Measurements from ENCODE around the gene OR9Q1. TPM values are rescaled to one million over a fixed set of nuclear protein-coding genes. Genes with fewer than 3 reads are reported as not detected.

OR9Q1 gene
- total RNA-seq, 4 donors from 2014 or later, result not detected

DNA sequence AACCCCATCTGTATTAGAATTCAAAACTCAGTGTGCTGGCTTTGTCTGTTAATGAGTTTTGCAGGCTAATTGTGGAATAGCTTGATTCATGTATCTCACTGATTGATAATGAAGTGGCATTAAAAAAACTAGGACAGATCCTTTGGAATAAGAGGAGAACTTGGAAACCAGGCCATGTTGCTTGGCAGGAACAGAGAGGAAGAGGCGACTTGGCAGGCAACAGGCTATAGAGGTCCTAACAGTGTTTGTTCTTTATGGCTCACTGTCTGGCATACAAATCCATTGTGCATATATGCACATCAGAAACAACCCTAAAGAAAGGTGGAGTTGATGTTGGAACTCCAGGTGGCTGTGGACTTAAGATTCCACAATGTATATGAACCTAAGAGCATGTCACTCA lies 119.1 kb downstream of the OR9Q1 start:
- TF ChIP-seq POLR2A (IDR thresholded peaks at IDR 0.05; ENCODE audit: low read depth) (no peak), EP300 (IDR thresholded peaks at IDR 0.05) (no peak), POLR2AphosphoS5 (IDR thresholded peaks at IDR 0.05) (no peak)
- TF ChIP-seq, protein P1, sequence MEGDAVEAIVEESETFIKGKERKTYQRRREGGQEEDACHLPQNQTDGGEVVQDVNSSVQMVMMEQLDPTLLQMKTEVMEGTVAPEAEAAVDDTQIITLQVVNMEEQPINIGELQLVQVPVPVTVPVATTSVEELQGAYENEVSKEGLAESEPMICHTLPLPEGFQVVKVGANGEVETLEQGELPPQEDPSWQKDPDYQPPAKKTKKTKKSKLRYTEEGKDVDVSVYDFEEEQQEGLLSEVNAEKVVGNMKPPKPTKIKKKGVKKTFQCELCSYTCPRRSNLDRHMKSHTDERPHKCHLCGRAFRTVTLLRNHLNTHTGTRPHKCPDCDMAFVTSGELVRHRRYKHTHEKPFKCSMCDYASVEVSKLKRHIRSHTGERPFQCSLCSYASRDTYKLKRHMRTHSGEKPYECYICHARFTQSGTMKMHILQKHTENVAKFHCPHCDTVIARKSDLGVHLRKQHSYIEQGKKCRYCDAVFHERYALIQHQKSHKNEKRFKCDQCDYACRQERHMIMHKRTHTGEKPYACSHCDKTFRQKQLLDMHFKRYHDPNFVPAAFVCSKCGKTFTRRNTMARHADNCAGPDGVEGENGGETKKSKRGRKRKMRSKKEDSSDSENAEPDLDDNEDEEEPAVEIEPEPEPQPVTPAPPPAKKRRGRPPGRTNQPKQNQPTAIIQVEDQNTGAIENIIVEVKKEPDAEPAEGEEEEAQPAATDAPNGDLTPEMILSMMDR (IDR thresholded peaks at IDR 0.05), result no peak
- no peak for DNase-seq (ENCODE audit: extremely low spot score)
- Histone ChIP-seq H3K27ac (replicated peaks in 1 of 4) (no peak overlapping the region), H3K9me3 (no peaks in the 10 kb centered on the region), H3K4me3 (no peak overlapping the region), H3K4me1 (no peaks in the 10 kb centered on the region), H3K27me3 (no peaks in the 10 kb centered on the region), H3K36me3 (no peaks in the 10 kb centered on the region)
- intact Hi-C loops (cut with DNase I), result no loop called here
- WGBS, result 89% methylated on average over 1 of the region's 1 CpG

DNA sequence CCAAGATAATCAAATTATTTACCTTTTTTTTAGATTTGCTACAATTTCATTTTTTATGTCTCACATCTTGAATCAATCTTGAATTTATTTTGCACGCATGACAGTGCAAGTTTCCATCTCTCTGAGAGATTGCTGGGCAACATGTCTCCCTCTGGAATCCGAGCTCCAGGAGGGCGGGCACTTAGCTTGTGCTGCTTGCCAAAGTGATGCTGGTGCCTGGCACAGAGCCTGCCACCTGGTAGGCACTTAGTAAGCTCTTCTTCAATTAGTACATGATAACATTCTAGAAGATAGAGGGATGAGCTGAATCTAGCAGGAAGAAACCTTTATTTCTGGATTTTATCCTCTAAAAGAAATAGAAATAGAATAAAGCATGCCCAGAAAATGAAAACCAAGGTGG lies 129.1 kb downstream of the OR9Q1 start:
- Histone ChIP-seq H3K27ac (replicated peaks in 1 of 4) (no peak overlapping the region), H3K36me3 (no peaks in the 10 kb centered on the region), H3K9me3 (no peaks in the 10 kb centered on the region), H3K27me3 (no peaks in the 10 kb centered on the region), H3K4me3 (no peak overlapping the region), H3K4me1 (no peaks in the 10 kb centered on the region)
- intact Hi-C loops (cut with DNase I), result no loop called here
- DNase-seq (ENCODE audit: extremely low spot score), result no peak
- TF ChIP-seq POLR2A (IDR thresholded peaks at IDR 0.05; ENCODE audit: low read depth), result no peak
- TF ChIP-seq EP300 (IDR thresholded peaks at IDR 0.05), result no peak
- TF ChIP-seq, protein P1 (IDR thresholded peaks at IDR 0.05), result no peak
- TF ChIP-seq POLR2AphosphoS5 (IDR thresholded peaks at IDR 0.05), result no peak
- WGBS, result 75% methylated on average over 3 of the region's 3 CpGs

DNA sequence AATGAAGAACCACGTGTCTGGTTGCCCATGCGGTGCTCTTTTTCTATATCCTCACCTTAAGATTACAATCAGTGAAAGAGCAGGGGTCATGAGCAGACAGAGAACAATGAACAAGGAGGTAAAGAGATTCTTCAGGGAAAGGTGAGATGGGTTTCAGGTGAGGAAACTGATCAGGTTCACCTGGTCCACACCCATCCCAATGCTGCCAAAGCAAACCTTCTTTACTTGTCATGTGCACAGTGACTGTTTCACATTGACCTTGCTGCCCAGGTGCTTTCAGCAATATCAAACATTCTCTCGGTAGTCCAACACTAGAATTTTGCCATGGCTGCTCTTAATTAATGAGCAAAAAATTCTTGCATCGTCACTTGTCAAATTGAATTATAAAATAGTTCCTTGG lies 140.7 kb downstream of the OR9Q1 start:
- Histone ChIP-seq H3K27ac (replicated peaks in 1 of 4) (no peak overlapping the region), H3K4me3 (no peak overlapping the region), H3K4me1 (no peaks in the 10 kb centered on the region), H3K27me3 (no peaks in the 10 kb centered on the region), H3K9me3 (no peaks in the 10 kb centered on the region), H3K36me3 (no peaks in the 10 kb centered on the region)
- intact Hi-C loops (cut with DNase I), result no loop called here
- TF ChIP-seq EP300 (IDR thresholded peaks at IDR 0.05), result no peak
- TF ChIP-seq POLR2A (IDR thresholded peaks at IDR 0.05; ENCODE audit: low read depth), result no peak
- TF ChIP-seq, protein P1 (IDR thresholded peaks at IDR 0.05), result no peak
- TF ChIP-seq POLR2AphosphoS5 (IDR thresholded peaks at IDR 0.05), result no peak
- 81% methylated on average over 4 of the region's 4 CpGs for WGBS
- DNase-seq (ENCODE audit: extremely low spot score), result no peak

DNA sequence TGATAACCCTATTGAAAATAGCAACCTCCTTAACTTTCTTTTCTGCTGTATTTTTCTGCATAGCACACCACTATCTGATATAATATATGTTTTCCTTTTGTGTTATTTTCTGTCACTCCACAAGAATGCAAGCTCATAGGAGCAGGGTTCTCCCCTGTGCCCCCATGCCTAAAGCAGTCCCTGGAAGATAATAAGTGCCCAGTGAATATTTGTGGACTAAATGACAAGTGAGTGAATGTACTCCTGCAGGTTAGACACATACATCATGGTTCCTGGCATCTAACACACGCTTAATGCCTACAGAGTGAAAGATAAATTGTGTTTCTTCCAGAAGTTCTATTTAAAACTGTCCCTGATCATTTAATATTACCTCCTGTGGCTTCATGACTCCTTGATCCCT lies 141.3 kb downstream of the OR9Q1 start:
- WGBS, result 61% methylated on average over 1 of the region's 1 CpG
- intact Hi-C loops (cut with DNase I), result no loop called here

More for the DNA sequence above, 141.3 kb downstream of the OR9Q1 start:
- Histone ChIP-seq H3K4me1 (no peaks in the 10 kb centered on the region), H3K9me3 (no peaks in the 10 kb centered on the region), H3K36me3 (no peaks in the 10 kb centered on the region), H3K4me3 (no peak overlapping the region), H3K27ac (replicated peaks in 1 of 4) (no peak overlapping the region), H3K27me3 (no peaks in the 10 kb centered on the region)
- TF ChIP-seq EP300 (IDR thresholded peaks at IDR 0.05) (no peak), POLR2AphosphoS5 (IDR thresholded peaks at IDR 0.05) (no peak), POLR2A (IDR thresholded peaks at IDR 0.05; ENCODE audit: low read depth) (no peak)
- TF ChIP-seq, protein P1 (IDR thresholded peaks at IDR 0.05), result no peak
- DNase-seq (ENCODE audit: extremely low spot score), result no peak
